Ovary (tissue), 9 donors: ENCODE results near the gene CRTAC1. TPM values are rescaled to one million over a fixed set of nuclear protein-coding genes. Genes with fewer than 3 reads are reported as not detected.

ENCODE experiments used
- DNase-seq, 5 donors: peaks; one replicate each; pipeline ENCODE4 v3.0.0-alpha.2; 2019 to 2020
- H3K27ac ChIP-seq, 2 donors: fragments of 200-600 bp; one replicate each; pipeline versions ENCODE4 v1.5.1 to v1.8.0; 2019 to 2022
- H3K27me3 ChIP-seq: fragments of 200-600 bp; one replicate; pipeline ENCODE4 v1.8.0; 2022
- H3K36me3 ChIP-seq: fragments of 200-600 bp; sonication (generic); one replicate; pipeline ENCODE4 v1.5.1; 2019
- H3K4me1 ChIP-seq: one replicate; pipeline ENCODE4 v1.8.1; 2013; ENCODE audit warnings: mild to moderate bottlenecking, moderate library complexity; ENCODE audit not compliant: insufficient read depth
- H3K4me3 ChIP-seq: fragments of 200-600 bp; sonication (generic); one replicate; pipeline ENCODE4 v1.5.1; 2017
- H3K9me3 ChIP-seq, 2 donors: fragments of 200-600 bp in 1 of 2; sonication (generic) in 1 of 2; one replicate each; pipeline versions ENCODE4 v1.5.1 to v1.8.1; 2013 to 2019; ENCODE audit warnings: mild to moderate bottlenecking in 1 of 2, moderate library complexity in 1 of 2
- EP300 ChIP-seq: sonication (generic); formaldehyde crosslinking; IDR thresholded peaks from one replicate; pipeline ENCODE4 v1.6.1; 2017; ENCODE audit warnings: antibody characterized with exemption
- POLR2A ChIP-seq: fragments of 450-650 bp; IDR thresholded peaks from one replicate; pipeline ENCODE4 v1.6.1; 2017; ENCODE audit warnings: antibody characterized with exemption, mild to moderate bottlenecking, moderate library complexity
- WGBS, 3 donors: extraction: QIAGEN DNeasy Blood & Tissue Kit in 1 of 3; methylation state at CpG; one replicate each; pipeline versions ENCODE4 v1.1.5 to v1.1.7; 2013 to 2017; 5-methylcytosine and 5-hydroxymethylcytosine counted together
- intact Hi-C, 4 donors: fragments of 100-400 bp; cut with DNase I; formaldehyde crosslinking; loops; one replicate each; pipeline versions ENCODE4 v1.11.0 to v1.15.1; 2022 to 2023
- polyA plus RNA-seq, 2 donors: library from polyadenylated mRNA; stranded (reverse); fragments of 200-250 nt in 1 of 2; fragments of 350-450 nt in 1 of 2; fragmentation: Illumina TruSeq in 1 of 2; extraction: RNeasy Lipid Tissue Mini Kit (QIAGEN cat#74804) in 1 of 2; gene quantifications; one replicate each; pipeline ENCODE4 v1.2.3, GENCODE V29; 2013 to 2014
- total RNA-seq, 7 donors: library from RNA; depleted of rRNA in 2 of 7; stranded (reverse); fragments of >200 nt in 2 of 7; fragmentation: NEBNext Ultra II Directional in 3 of 7; extraction: Animal tissue kit (Norgen Biotek cat#: 25700) in 3 of 7; gene quantifications; one replicate each; pipeline versions ENCODE4 v1.1.0 to v1.2.4, GENCODE V29; 2016 to 2023
- TF ChIP-seq, protein P1 (sequence below), 3 donors: fragments of 450-650 bp in 2 of 3; fragments of 200-600 bp in 1 of 3; IDR thresholded peaks; one replicate each; pipeline versions ENCODE4 v1.5.1 to v1.8.0; 2016 to 2022; ENCODE audit warnings: antibody characterized with exemption in 3 of 3, mild to moderate bottlenecking in 1 of 3
- donor health status: DM: no; HTN: no; CAD: no; lungs with moderate emphysema.
- donor health status: DM: no; HTN: no; CAD: no.
- donor health status: Bipolar disorder and iron deficiency.
- donor health status: DM: yes; HTN: yes; CAD: no.
- donor health status: DM: no; HTN: no; CAD: no.
- donor health status: DM: yes; HTN: yes; CAD: no.

The CRTAC1 gene
- total and polyA plus RNA-seq, 9 donors, result 0.13 to 19.5 (median 1.6) TPM

DNA sequence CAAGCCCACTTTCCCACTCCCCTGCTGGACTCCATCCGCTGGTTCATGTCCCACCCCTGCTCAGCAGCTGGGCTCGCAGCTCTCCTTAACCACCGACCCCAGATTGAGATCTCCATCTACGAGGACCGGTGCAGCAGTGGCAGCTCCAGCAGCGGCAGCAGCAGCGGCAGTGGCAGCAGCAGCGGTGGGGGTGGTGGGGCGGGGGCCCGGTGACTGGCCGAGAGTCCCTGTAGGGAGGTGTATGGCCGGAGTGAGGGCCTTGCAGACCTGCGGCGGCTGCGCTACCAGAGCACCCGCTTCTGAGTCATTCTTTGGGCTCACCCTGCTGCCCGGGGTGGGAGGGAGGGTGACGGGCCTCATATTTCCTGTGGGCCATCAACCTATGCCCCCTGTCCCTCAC lies 164.9 kb downstream of the CRTAC1 start:
- Histone ChIP-seq H3K9me3 (no peaks in the 10 kb centered on the region), H3K27ac (no peak overlapping the region), H3K4me3 (no peak overlapping the region), H3K4me1 (no peaks in the 10 kb centered on the region), H3K27me3 (no peaks in the 10 kb centered on the region), H3K36me3 (no peaks in the 10 kb centered on the region)
- intact Hi-C loops, result no loop called here
- no peak for TF ChIP-seq POLR2A
- TF ChIP-seq, protein P1, sequence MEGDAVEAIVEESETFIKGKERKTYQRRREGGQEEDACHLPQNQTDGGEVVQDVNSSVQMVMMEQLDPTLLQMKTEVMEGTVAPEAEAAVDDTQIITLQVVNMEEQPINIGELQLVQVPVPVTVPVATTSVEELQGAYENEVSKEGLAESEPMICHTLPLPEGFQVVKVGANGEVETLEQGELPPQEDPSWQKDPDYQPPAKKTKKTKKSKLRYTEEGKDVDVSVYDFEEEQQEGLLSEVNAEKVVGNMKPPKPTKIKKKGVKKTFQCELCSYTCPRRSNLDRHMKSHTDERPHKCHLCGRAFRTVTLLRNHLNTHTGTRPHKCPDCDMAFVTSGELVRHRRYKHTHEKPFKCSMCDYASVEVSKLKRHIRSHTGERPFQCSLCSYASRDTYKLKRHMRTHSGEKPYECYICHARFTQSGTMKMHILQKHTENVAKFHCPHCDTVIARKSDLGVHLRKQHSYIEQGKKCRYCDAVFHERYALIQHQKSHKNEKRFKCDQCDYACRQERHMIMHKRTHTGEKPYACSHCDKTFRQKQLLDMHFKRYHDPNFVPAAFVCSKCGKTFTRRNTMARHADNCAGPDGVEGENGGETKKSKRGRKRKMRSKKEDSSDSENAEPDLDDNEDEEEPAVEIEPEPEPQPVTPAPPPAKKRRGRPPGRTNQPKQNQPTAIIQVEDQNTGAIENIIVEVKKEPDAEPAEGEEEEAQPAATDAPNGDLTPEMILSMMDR (IDR thresholded peaks at IDR 0.05), result no peak
- no peak for TF ChIP-seq EP300
- no peak for DNase-seq
- WGBS, 3 donors, result 42 to 60% (median 57%) methylated on average over 15 to 18 of the region's 18 CpGs

DNA sequence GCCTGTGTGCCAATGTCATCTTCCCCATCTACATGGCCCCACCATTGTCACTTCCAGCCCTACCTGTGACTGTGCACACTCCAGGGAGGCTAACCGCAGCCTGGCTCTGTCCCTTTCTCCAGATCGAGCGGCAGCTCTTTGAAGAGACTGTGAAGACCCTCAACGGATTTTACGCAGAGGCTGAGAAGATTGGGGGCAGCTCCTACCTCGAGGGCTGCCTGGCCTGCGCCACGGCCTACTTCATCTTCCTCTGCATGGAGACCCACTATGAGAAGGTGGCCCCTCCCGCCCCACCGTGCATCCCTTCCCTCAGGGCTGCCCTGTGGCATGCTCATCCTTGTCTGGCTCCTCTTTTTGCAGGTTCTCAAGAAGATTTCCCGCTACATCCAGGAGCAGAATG lies 166.6 kb downstream of the CRTAC1 start:
- Histone ChIP-seq H3K36me3 (no peaks in the 10 kb centered on the region), H3K27me3 (no peaks in the 10 kb centered on the region), H3K27ac (no peak overlapping the region), H3K4me3 (no peak overlapping the region), H3K4me1 (no peaks in the 10 kb centered on the region), H3K9me3 (no peaks in the 10 kb centered on the region)
- no peak for DNase-seq
- intact Hi-C loops, result no loop called here
- TF ChIP-seq POLR2A (no peak), EP300 (no peak)
- TF ChIP-seq, protein P1 (IDR thresholded peaks at IDR 0.05), result no peak
- WGBS, 3 donors, result 82 to 90% (median 85%) methylated on average over 11 of the region's 11 CpGs

DNA sequence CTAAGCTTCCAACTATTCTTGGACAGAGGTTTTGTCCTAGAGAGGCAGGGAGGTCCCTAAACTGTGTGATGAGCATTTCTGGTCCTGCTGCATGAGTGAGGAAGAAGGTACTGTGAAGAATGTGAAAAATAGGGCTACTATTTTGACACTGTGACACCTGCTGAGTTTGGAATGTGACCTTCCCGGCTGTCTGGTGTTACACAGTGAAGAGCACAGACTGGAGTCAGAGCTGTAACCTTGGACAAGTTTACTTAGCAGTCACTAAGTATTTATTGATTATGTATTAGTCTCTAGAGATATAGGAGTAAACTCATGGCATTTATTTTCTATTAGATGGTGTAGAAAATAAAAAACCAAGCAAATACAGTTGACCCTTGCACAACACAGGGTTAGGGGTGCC lies 168.5 kb downstream of the CRTAC1 start:
- no peaks in the 10 kb centered on the region for H3K4me1 ChIP-seq
- H3K36me3 ChIP-seq, result no peaks in the 10 kb centered on the region
- TF ChIP-seq EP300, result no peak
- TF ChIP-seq, protein P1 (IDR thresholded peaks at IDR 0.05), result no peak
- no peak for TF ChIP-seq POLR2A
- H3K9me3 ChIP-seq, result no peaks in the 10 kb centered on the region
- no peak for DNase-seq
- H3K27ac ChIP-seq, result no peak overlapping the region
- H3K27me3 ChIP-seq, result no peaks in the 10 kb centered on the region
- intact Hi-C loops, result no loop called here
- H3K4me3 ChIP-seq, result no peak overlapping the region
- 1 to 5% (median 3%) methylated on average over 1 of the region's 1 CpG for WGBS, 3 donors

GRCh38 chr10:97861097-97861750 lies 169.2 kb downstream of the CRTAC1 start:
- Histone ChIP-seq H3K9me3 (no peaks in the 10 kb centered on the region), H3K36me3 (no peaks in the 10 kb centered on the region), H3K27ac (no peak overlapping the region), H3K27me3 (no peaks in the 10 kb centered on the region), H3K4me3 (no peak overlapping the region), H3K4me1 (no peaks in the 10 kb centered on the region)
- no peak for DNase-seq
- intact Hi-C loops, result no loop called here
- TF ChIP-seq, protein P1 (IDR thresholded peaks at IDR 0.05), result no peak
- WGBS, 3 donors, result 55 to 58% (median 57%) methylated on average over 3 of the region's 3 CpGs
